Liver (tissue), 9 donors: ENCODE data around the gene SRD5A1. TPM values are rescaled to one million over a fixed set of nuclear protein-coding genes. Genes with fewer than 3 reads are reported as not detected.

ENCODE experiments used
- DNase-seq: peaks from one replicate; pipeline ENCODE4 v3.0.0-alpha.2; 2017; ENCODE audit warnings: low spot score
- H3K27ac ChIP-seq, 2 donors: one replicate each; pipeline ENCODE4 v1.7.0; 2013; ENCODE audit warnings: inconsistent platforms in 2 of 2, low read length in 2 of 2, control low read depth in 1 of 2, low read depth in 1 of 2, mild to moderate bottlenecking in 1 of 2
- H3K27me3 ChIP-seq, 4 donors: one replicate each; pipeline versions ENCODE4 v1.6.1 to v1.7.0; 2013; ENCODE audit warnings: low read length in 3 of 4, inconsistent platforms in 1 of 4, mild to moderate bottlenecking in 1 of 4, moderate library complexity in 1 of 4; ENCODE audit not compliant: control insufficient read depth in 4 of 4, insufficient read depth in 4 of 4
- H3K36me3 ChIP-seq, 4 donors: one replicate each; pipeline versions ENCODE4 v1.6.1 to v1.7.0; 2013; ENCODE audit warnings: low read length in 3 of 4, mild to moderate bottlenecking in 3 of 4, low read depth in 1 of 4, moderate library complexity in 1 of 4; ENCODE audit not compliant: control insufficient read depth in 4 of 4, insufficient read depth in 3 of 4
- H3K4me1 ChIP-seq, 4 donors: one replicate each; pipeline versions ENCODE4 v1.6.1 to v1.7.0; 2013; ENCODE audit warnings: low read length in 3 of 4, mild to moderate bottlenecking in 3 of 4, moderate library complexity in 1 of 4; ENCODE audit not compliant: control insufficient read depth in 4 of 4, insufficient read depth in 4 of 4
- H3K4me3 ChIP-seq, 3 donors: one replicate each; pipeline versions ENCODE4 v1.6.1 to v1.7.0; 2013; ENCODE audit warnings: low read length in 3 of 3, control low read depth in 1 of 3, low read depth in 1 of 3, mild to moderate bottlenecking in 1 of 3
- H3K9ac ChIP-seq, 2 donors: one replicate each; pipeline ENCODE4 v1.7.0; 2013; ENCODE audit warnings: low read length in 2 of 2, mild to moderate bottlenecking in 2 of 2, moderate library complexity in 2 of 2, control low read depth in 1 of 2, low read depth in 1 of 2
- H3K9me3 ChIP-seq, 4 donors: one replicate each; pipeline versions ENCODE4 v1.6.1 to v1.7.0; 2013; ENCODE audit warnings: low read length in 3 of 4; ENCODE audit not compliant: control insufficient read depth in 4 of 4
- ATF3 ChIP-seq: IDR thresholded peaks from 2 replicates; pipeline ENCODE4 v1.6.1; 2016; ENCODE audit warnings: antibody characterized with exemption
- EGR1 ChIP-seq, 2 donors: IDR thresholded peaks; 2 replicates each; pipeline ENCODE4 v1.6.1; 2016 to 2018; ENCODE audit warnings: antibody characterized with exemption in 2 of 2, low read depth in 2 of 2
- FOXA1 ChIP-seq: IDR thresholded peaks from 2 replicates; pipeline ENCODE4 v1.6.1; 2016; ENCODE audit warnings: antibody characterized with exemption
- FOXA2 ChIP-seq: IDR thresholded peaks from 2 replicates; pipeline ENCODE4 v1.6.1; 2016; ENCODE audit warnings: antibody characterized with exemption
- GABPA ChIP-seq, 2 donors: IDR thresholded peaks in 1 of 2; conservative IDR thresholded peaks in 1 of 2; 2 replicates each; pipeline ENCODE4 v1.6.1; 2016; ENCODE audit warnings: antibody characterized with exemption in 2 of 2, mild to moderate bottlenecking in 1 of 2, moderate library complexity in 1 of 2
- HNF4A ChIP-seq, 2 donors: conservative IDR thresholded peaks; 2 replicates each; pipeline ENCODE4 v1.6.1; 2016; ENCODE audit warnings: antibody characterized with exemption in 2 of 2, mild to moderate bottlenecking in 2 of 2
- HNF4G ChIP-seq: IDR thresholded peaks from 2 replicates; pipeline ENCODE4 v1.6.1; 2016; ENCODE audit warnings: antibody characterized with exemption
- JUND ChIP-seq, 2 donors: IDR thresholded peaks; 2 replicates each; pipeline ENCODE4 v1.6.1; 2016; ENCODE audit warnings: antibody characterized with exemption in 2 of 2
- MAX ChIP-seq: IDR thresholded peaks from 2 replicates; pipeline ENCODE4 v1.6.1; 2016; ENCODE audit warnings: antibody characterized with exemption
- NR2F2 ChIP-seq: IDR thresholded peaks from 2 replicates; pipeline ENCODE4 v1.6.1; 2016; ENCODE audit warnings: antibody characterized with exemption
- RAD21 ChIP-seq, 2 donors: IDR thresholded peaks; 2 replicates each; pipeline ENCODE4 v1.6.1; 2016; ENCODE audit warnings: antibody characterized with exemption in 2 of 2, mild to moderate bottlenecking in 2 of 2
- REST ChIP-seq: IDR thresholded peaks from 2 replicates; pipeline ENCODE4 v1.6.1; 2016; ENCODE audit warnings: antibody characterized with exemption, mild to moderate bottlenecking
- RXRA ChIP-seq, 2 donors: IDR thresholded peaks; 2 replicates each; pipeline ENCODE4 v1.6.1; 2017 to 2018; ENCODE audit warnings: antibody characterized with exemption in 2 of 2, mild to moderate bottlenecking in 1 of 2
- SP1 ChIP-seq: IDR thresholded peaks from 2 replicates; pipeline ENCODE4 v1.6.1; 2018; ENCODE audit warnings: antibody characterized with exemption, mild to moderate bottlenecking
- TAF1 ChIP-seq: conservative IDR thresholded peaks from 2 replicates; pipeline ENCODE4 v1.6.1; 2016; ENCODE audit warnings: antibody characterized with exemption, mild to moderate bottlenecking
- YY1 ChIP-seq: IDR thresholded peaks from 2 replicates; pipeline ENCODE4 v1.6.1; 2016; ENCODE audit warnings: antibody characterized with exemption, mild to moderate bottlenecking
- ZBTB33 ChIP-seq: IDR thresholded peaks from 2 replicates; pipeline ENCODE4 v1.6.1; 2016; ENCODE audit warnings: antibody characterized with exemption
- WGBS: extraction: QIAGEN DNeasy Blood & Tissue Kit; methylation state at CpG from one replicate; pipeline ENCODE4 v1.1.7; 2013; 5-methylcytosine and 5-hydroxymethylcytosine counted together
- polyA plus RNA-seq, 2 donors: library from polyadenylated mRNA; stranded (reverse) in 1 of 2; unstranded in 1 of 2; fragments of 200-250 nt in 1 of 2; fragments of >200 nt in 1 of 2; fragmentation: Nextera tagmentation in 1 of 2; extraction: Ambion mirVana in 1 of 2; gene quantifications; one replicate each; pipeline versions ENCODE4 v1.2.1 to v1.2.3, GENCODE V29; 2013 to 2015
- total RNA-seq, 2 donors: library from RNA; depleted of rRNA; stranded (reverse); fragments of >200 nt; gene quantifications; one replicate each; pipeline ENCODE4 v1.2.3, GENCODE V29; 2014
- donor health status: healthy.
- donor health status: healthy.
- donor health status: healthy.
- donor health status: healthy.
- donor health status: healthy.

Gene SRD5A1
- total and polyA plus RNA-seq, 4 donors = 6.3 to 87.0 (median 47.7) TPM

- Histone ChIP-seq H3K27me3 (no peaks in the 10 kb centered on the region), H3K27ac (no peak overlapping the region), H3K4me3 (no peak overlapping the region), H3K4me1 (no peaks in the 10 kb centered on the region), H3K9ac (no peak overlapping the region), H3K9me3 (no peaks in the 10 kb centered on the region), H3K36me3 (no peaks in the 10 kb centered on the region)
- 82% methylated on average over 6 of the region's 6 CpGs for WGBS
- no peak for DNase-seq
- TF ChIP-seq SP1 (no peak), TAF1 (no peak), FOXA1 (no peak), HNF4G (no peak), MAX (no peak), ZBTB33 (no peak), ATF3 (no peak), YY1 (no peak), JUND (IDR thresholded peaks at IDR 0.05) (no peak), RXRA (IDR thresholded peaks at IDR 0.05) (no peak), RAD21 (IDR thresholded peaks at IDR 0.05) (no peak), EGR1 (IDR thresholded peaks at IDR 0.05; ENCODE audit: low read depth in 2 of 2) (no peak), REST (no peak), HNF4A (conservative IDR thresholded peaks at IDR 0.05) (no peak), NR2F2 (no peak), GABPA (IDR thresholded peaks at IDR 0.05 in 1 of 2, conservative IDR thresholded peaks at IDR 0.05 in 1 of 2) (no peak), FOXA2 (no peak)
These were observed 70.6 kb downstream of the SRD5A1 start for GRCh38 chr5:6703806-6704205.

- H3K4me1 ChIP-seq = no peaks in the 10 kb centered on the region
- TF ChIP-seq ZBTB33 = no peak
- TF ChIP-seq ATF3 = no peak
- no peak for TF ChIP-seq MAX
- no peak for TF ChIP-seq FOXA1
- TF ChIP-seq NR2F2 = no peak
- TF ChIP-seq YY1 = no peak
- TF ChIP-seq EGR1 (IDR thresholded peaks at IDR 0.05; ENCODE audit: low read depth in 2 of 2) = no peak
- TF ChIP-seq TAF1 = no peak
- TF ChIP-seq HNF4G = no peak
- no peak for TF ChIP-seq GABPA (IDR thresholded peaks at IDR 0.05 in 1 of 2, conservative IDR thresholded peaks at IDR 0.05 in 1 of 2)
- TF ChIP-seq RAD21 (IDR thresholded peaks at IDR 0.05) = no peak
- WGBS = 80% methylated on average over 11 of the region's 11 CpGs
- H3K27ac ChIP-seq = no peak overlapping the region
- no peaks in the 10 kb centered on the region for H3K9me3 ChIP-seq
- no peak for DNase-seq
- H3K9ac ChIP-seq = no peak overlapping the region
- no peak overlapping the region for H3K4me3 ChIP-seq
- H3K27me3 ChIP-seq = no peaks in the 10 kb centered on the region
- H3K36me3 ChIP-seq = no peaks in the 10 kb centered on the region
These were observed 71.2 kb downstream of the SRD5A1 start for GRCh38 chr5:6704361-6704851.
